SK-N-SH (cell line): ENCODE data around the gene UFSP1. TPM values are rescaled to one million over a fixed set of nuclear protein-coding genes. Genes with fewer than 3 reads are reported as not detected.

Experiments
- CTCF ChIA-PET: fragments of 300-600, 350-600 bp; formaldehyde crosslinking; extraction: SDS; loops from one replicate; lab custom pipeline; 2021; lab: Yijun Ruan, JAX
- POLR2A ChIA-PET: fragments of 350-600 bp; sonication (Branson Sonifier 250); formaldehyde crosslinking; extraction: SDS; loops from one replicate; lab custom pipeline; 2020; ENCODE audit warnings: antibody characterized with exemption, inconsistent platforms; lab: Yijun Ruan, JAX
- DNase-seq: peaks from one replicate; pipeline ENCODE4 v3.0.0; 2012
- H2AFZ ChIP-seq: fragments of 200-600 bp; sonication (generic); 2 replicates; pipeline ENCODE4 v1.8.1; 2016; ENCODE audit warnings: antibody characterized with exemption, mild to moderate bottlenecking, low read depth
- H3F3A ChIP-seq: fragments of 200-600 bp; sonication (generic); replicated peaks from 2 replicates; pipeline ENCODE3; 2016; ENCODE audit warnings: antibody characterized with exemption, mild to moderate bottlenecking; ENCODE audit not compliant: insufficient read depth
- H3K27ac ChIP-seq, 2 experiments: fragments of 200-500 bp in 1 of 2; fragments of 200-600 bp in 1 of 2; sonication (Bioruptor generic) in 1 of 2; sonication (generic), shearing (Covaris generic) in 1 of 2; 2 replicates each; pipeline versions ENCODE4 v1.5.1 to v1.6.1; 2014 to 2016; ENCODE audit warnings: low read depth in 2 of 2, inconsistent platforms in 1 of 2, low read length in 1 of 2, mild to moderate bottlenecking in 1 of 2, mixed read lengths in 1 of 2
- H3K27me3 ChIP-seq: fragments of 200-600 bp; sonication (generic), shearing (Covaris generic); 2 replicates; pipeline ENCODE4 v1.6.1; 2016; ENCODE audit warnings: mixed run types; ENCODE audit not compliant: insufficient read depth
- H3K36me3 ChIP-seq, 2 experiments: fragments of 200-500 bp in 1 of 2; fragments of 200-600 bp in 1 of 2; sonication (Bioruptor generic) in 1 of 2; sonication (generic) in 1 of 2; replicated peaks in 1 of 2; 2 replicates each; pipeline versions ENCODE3 to v1.5.1; 2014 to 2016; ENCODE audit warnings: low read length in 1 of 2, mild to moderate bottlenecking in 1 of 2; ENCODE audit not compliant: insufficient read depth in 2 of 2, control insufficient read depth in 1 of 2
- H3K4me1 ChIP-seq, 2 experiments: fragments of 200-500 bp in 1 of 2; fragments of 200-600 bp in 1 of 2; sonication (Bioruptor generic) in 1 of 2; sonication (generic), shearing (Covaris generic) in 1 of 2; 2 replicates each; pipeline versions ENCODE4 v1.5.1 to v1.6.1; 2014 to 2016; ENCODE audit warnings: low read depth in 1 of 2, low read length in 1 of 2, mixed run types in 1 of 2; ENCODE audit not compliant: insufficient read depth in 2 of 2, control insufficient read depth in 1 of 2
- H3K4me2 ChIP-seq: fragments of 200-600 bp; sonication (generic), shearing (Covaris generic); 2 replicates; pipeline ENCODE4 v1.6.1; 2017; ENCODE audit warnings: mixed run types
- H3K4me3 ChIP-seq, 2 experiments: fragments of 200-500 bp in 1 of 2; fragments of 200-600 bp in 1 of 2; sonication (Bioruptor generic) in 1 of 2; sonication (generic), shearing (Covaris generic) in 1 of 2; 2 replicates each; pipeline versions ENCODE4 v1.5.1 to v1.8.1; 2014 to 2016; ENCODE audit warnings: low read depth in 2 of 2, inconsistent platforms in 1 of 2, low read length in 1 of 2, mild to moderate bottlenecking in 1 of 2, mixed read lengths in 1 of 2, moderate library complexity in 1 of 2
- H3K79me2 ChIP-seq: fragments of 200-600 bp; sonication (generic); 2 replicates; pipeline ENCODE4 v1.8.1; 2017; ENCODE audit warnings: mild to moderate bottlenecking; ENCODE audit not compliant: insufficient read depth
- H3K9ac ChIP-seq: fragments of 200-600 bp; sonication (generic); 2 replicates; pipeline ENCODE4 v1.6.1; 2017; ENCODE audit warnings: mixed run types
- H3K9me2 ChIP-seq: fragments of 200-600 bp; sonication (generic); 2 replicates; pipeline ENCODE4 v1.6.1; 2017; ENCODE audit warnings: mixed run types
- H3K9me3 ChIP-seq: fragments of 200-600 bp; sonication (generic); 2 replicates; pipeline ENCODE4 v1.6.1; 2017; ENCODE audit warnings: mixed run types, mild to moderate bottlenecking, moderate library complexity
- H4K20me1 ChIP-seq: fragments of 200-600 bp; sonication (generic); 2 replicates; pipeline ENCODE4 v1.6.1; 2017; ENCODE audit warnings: mild to moderate bottlenecking, mixed run types; ENCODE audit not compliant: insufficient read depth
- GABPA ChIP-seq: IDR thresholded peaks from 2 replicates; pipeline ENCODE4 v1.4.0; 2012; ENCODE audit warnings: low read depth, mild to moderate bottlenecking
- POLR2AphosphoS5 ChIP-seq: IDR thresholded peaks from 2 replicates; pipeline ENCODE4 v1.6.1; 2012; ENCODE audit warnings: low read depth, low read length
- RAD21 ChIP-seq: IDR thresholded peaks from 2 replicates; pipeline ENCODE4 v1.6.1; 2012; ENCODE audit warnings: mild to moderate bottlenecking, low read length
- SMC3 ChIP-seq: IDR thresholded peaks from 2 replicates; pipeline ENCODE4 v1.6.1; 2012; ENCODE audit warnings: low read depth, low read length, improper control_type of control experiment
- TAF1 ChIP-seq: IDR thresholded peaks from 2 replicates; pipeline ENCODE4 v1.6.1; 2012; ENCODE audit warnings: low read depth, mild to moderate bottlenecking, low read length, moderate library complexity, borderline replicate concordance
- TCF12 ChIP-seq: IDR thresholded peaks from 2 replicates; pipeline ENCODE4 v1.4.0; 2012
- WGBS: methylation state at CpG from one replicate; pipeline ENCODE4 v1.1.6; 2017; ENCODE audit warnings: low lambda C conversion rate; 5-methylcytosine and 5-hydroxymethylcytosine counted together
- polyA plus RNA-seq, 3 experiments: library from polyadenylated mRNA; depleted of rRNA; stranded (reverse); fragments of >200 nt; gene quantifications; 2 replicates each; pipeline ENCODE4 v1.2.3, GENCODE V29; 2012
- TF ChIP-seq, protein P1 (sequence below): fragments of 200-600 bp; sonication (generic); IDR thresholded peaks from 2 replicates; pipeline ENCODE4 v1.6.1; 2017; ENCODE audit warnings: antibody characterized with exemption, mild to moderate bottlenecking, moderate library complexity
- TF ChIP-seq, protein P2 (sequence below): IDR thresholded peaks from 2 replicates; pipeline ENCODE4 v1.4.0; 2012; ENCODE audit warnings: low read depth
- TF ChIP-seq, protein P3 (sequence below): IDR thresholded peaks from 2 replicates; pipeline ENCODE4; 2012
- TF ChIP-seq, protein P4 (sequence below): IDR thresholded peaks from 2 replicates; pipeline ENCODE4 v1.4.0; 2012; ENCODE audit warnings: low read depth, borderline replicate concordance

UFSP1 gene
- polyA plus RNA-seq, 1 of the 3 experiments (the other 2 are of a cell fraction): 4.5 TPM

DNA sequence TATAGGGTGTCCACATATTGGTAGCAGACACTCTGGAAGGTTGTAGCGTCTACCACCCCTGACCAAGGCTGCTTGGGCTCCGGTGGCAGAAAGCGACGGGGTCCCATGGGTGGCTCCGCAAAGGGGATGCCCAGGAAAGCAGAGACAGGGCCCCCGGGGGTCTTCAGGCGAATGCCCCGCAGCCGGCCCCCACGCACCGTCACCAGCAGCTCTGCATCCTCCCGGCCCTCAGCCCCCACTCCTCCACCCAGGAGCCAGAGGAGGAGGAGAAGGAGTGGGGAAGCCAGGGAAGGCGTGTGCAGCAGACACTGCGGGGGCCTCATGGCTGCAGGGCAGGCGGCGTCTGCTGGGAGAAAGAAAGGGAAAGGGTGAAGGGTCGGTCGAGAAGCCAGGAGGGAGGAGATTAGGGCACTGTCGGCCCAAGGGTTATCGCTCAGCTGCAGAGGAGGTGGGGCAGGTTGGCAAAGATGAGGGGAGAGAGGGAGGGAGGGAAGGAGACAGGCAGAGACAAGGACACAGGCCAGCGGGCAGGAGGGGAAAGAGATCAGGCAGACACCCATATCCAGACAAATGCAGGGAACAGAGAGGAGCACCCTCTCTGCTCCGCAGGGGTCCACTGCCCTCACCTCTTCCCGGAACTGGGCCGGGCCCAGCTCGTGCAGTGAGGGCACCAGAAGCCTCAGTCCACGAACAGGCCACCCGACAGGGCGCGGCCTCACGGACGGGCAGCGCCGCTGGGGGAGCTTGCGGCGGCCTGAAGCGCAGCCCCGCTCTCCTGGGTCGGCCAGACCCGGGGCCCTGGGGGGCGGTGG is 4.6 kb upstream of the UFSP1 start:
- H3K36me3 ChIP-seq: no peaks in the 10 kb centered on the region

More for the DNA sequence above, 4.6 kb upstream of the UFSP1 start:
- Histone ChIP-seq H3F3A (peaks cover 6% of the 10 kb centered on the region), H3K9ac (no peak overlapping the region), H3K9me3 (no peaks in the 10 kb centered on the region), H3K27me3 (peaks cover 30% of the 10 kb centered on the region), H3K9me2 (no peaks in the 10 kb centered on the region), H3K4me2 (peak overlapping the region; percentile 99; the same call in 1 of the 2 replicates)
- CTCF ChIA-PET: interaction anchor here (0.6 to 3.8 kb wide), 63 partner anchors 8 to 424 kb away, joined by 3 to 69 read pairs (median 4); partner anchors contain the start of genes MUC3A, PLOD3, SLC12A9 and SRRT
- 81% methylated on average over 32 of the region's 40 CpGs for WGBS
- POLR2A ChIA-PET: interaction anchor here (0.8 kb wide), 1 partner anchor 19 kb away, joined by 3 read pairs; the partner anchor contains the start of gene SRRT
- TF ChIP-seq, protein P1, sequence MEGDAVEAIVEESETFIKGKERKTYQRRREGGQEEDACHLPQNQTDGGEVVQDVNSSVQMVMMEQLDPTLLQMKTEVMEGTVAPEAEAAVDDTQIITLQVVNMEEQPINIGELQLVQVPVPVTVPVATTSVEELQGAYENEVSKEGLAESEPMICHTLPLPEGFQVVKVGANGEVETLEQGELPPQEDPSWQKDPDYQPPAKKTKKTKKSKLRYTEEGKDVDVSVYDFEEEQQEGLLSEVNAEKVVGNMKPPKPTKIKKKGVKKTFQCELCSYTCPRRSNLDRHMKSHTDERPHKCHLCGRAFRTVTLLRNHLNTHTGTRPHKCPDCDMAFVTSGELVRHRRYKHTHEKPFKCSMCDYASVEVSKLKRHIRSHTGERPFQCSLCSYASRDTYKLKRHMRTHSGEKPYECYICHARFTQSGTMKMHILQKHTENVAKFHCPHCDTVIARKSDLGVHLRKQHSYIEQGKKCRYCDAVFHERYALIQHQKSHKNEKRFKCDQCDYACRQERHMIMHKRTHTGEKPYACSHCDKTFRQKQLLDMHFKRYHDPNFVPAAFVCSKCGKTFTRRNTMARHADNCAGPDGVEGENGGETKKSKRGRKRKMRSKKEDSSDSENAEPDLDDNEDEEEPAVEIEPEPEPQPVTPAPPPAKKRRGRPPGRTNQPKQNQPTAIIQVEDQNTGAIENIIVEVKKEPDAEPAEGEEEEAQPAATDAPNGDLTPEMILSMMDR: no peak
- TF ChIP-seq GABPA (no peak), POLR2AphosphoS5 (no peak), TCF12 (no peak), SMC3 (no peak), TAF1 (no peak), RAD21 (no peak)
- TF ChIP-seq, protein P2, sequence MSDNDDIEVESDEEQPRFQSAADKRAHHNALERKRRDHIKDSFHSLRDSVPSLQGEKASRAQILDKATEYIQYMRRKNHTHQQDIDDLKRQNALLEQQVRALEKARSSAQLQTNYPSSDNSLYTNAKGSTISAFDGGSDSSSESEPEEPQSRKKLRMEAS: no peak
- TF ChIP-seq, protein P3, sequence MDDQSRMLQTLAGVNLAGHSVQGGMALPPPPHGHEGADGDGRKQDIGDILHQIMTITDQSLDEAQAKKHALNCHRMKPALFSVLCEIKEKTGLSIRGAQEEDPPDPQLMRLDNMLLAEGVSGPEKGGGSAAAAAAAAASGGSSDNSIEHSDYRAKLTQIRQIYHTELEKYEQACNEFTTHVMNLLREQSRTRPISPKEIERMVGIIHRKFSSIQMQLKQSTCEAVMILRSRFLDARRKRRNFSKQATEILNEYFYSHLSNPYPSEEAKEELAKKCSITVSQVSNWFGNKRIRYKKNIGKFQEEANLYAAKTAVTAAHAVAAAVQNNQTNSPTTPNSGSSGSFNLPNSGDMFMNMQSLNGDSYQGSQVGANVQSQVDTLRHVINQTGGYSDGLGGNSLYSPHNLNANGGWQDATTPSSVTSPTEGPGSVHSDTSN: no peak
- TF ChIP-seq, protein P4, sequence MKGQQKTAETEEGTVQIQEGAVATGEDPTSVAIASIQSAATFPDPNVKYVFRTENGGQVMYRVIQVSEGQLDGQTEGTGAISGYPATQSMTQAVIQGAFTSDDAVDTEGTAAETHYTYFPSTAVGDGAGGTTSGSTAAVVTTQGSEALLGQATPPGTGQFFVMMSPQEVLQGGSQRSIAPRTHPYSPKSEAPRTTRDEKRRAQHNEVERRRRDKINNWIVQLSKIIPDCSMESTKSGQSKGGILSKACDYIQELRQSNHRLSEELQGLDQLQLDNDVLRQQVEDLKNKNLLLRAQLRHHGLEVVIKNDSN: no peak
- TF ChIP-seq, all 33 proteins: peak for 0
- Histone ChIP-seq H3K4me1 (peaks cover 7 to 23% of the 10 kb centered on the region in 2 experiments; a peak in 2 of 4 replicates), H2AFZ (no peak overlapping the region), H4K20me1 (no peaks in the 10 kb centered on the region), H3K27ac (no peak overlapping the region), H3K79me2 (peaks cover 3% of the 10 kb centered on the region), H3K4me3 (no peak overlapping the region; a peak in 1 of 4 replicates)
- peak; percentile 36 for DNase-seq
